CD4-positive, CD25-positive, alpha-beta regulatory T cell (primary cell): Measurements from ENCODE around the gene FARP1. TPM values are rescaled to one million over a fixed set of nuclear protein-coding genes. Genes with fewer than 3 reads are reported as not detected.

Source experiments
- ATAC-seq, 2 donors: fragments of 150-1000 bp; cut with Tn5 transposase; one replicate each; pipeline ENCODE4 v1.10.0; 2021; ENCODE audit warnings: low read depth in 2 of 2, moderate number of reproducible peaks in 2 of 2, moderate library complexity in 1 of 2
- DNase-seq, 3 donors: peaks; one replicate each; pipeline versions ENCODE4 v3.0.0 to v3.0.0-alpha.2; 2012 to 2022; ENCODE audit warnings: mixed read lengths in 1 of 3
- H3K27ac ChIP-seq: one replicate; pipeline ENCODE4 v1.7.0; 2013; ENCODE audit warnings: mild to moderate bottlenecking, low read length; ENCODE audit not compliant: insufficient read depth, poor library complexity, severe bottlenecking
- H3K27me3 ChIP-seq: one replicate; pipeline ENCODE4 v1.7.0; 2013; ENCODE audit warnings: low read length; ENCODE audit not compliant: control insufficient read depth, insufficient read depth
- H3K36me3 ChIP-seq: one replicate; pipeline ENCODE4 v1.7.0; 2013; ENCODE audit warnings: mild to moderate bottlenecking, low read length, moderate library complexity; ENCODE audit not compliant: control insufficient read depth, insufficient read depth
- H3K4me1 ChIP-seq: 2 replicates; pipeline ENCODE4 v1.7.0; 2013; ENCODE audit warnings: mild to moderate bottlenecking, low read length; ENCODE audit not compliant: insufficient read depth, control insufficient read depth, poor library complexity, severe bottlenecking
- H3K4me3 ChIP-seq: one replicate; pipeline ENCODE4 v1.7.0; 2013; ENCODE audit warnings: low read depth, mild to moderate bottlenecking, low read length, moderate library complexity
- H3K9me3 ChIP-seq, 2 experiments: 1 replicate in 1 of 2; 2 replicates in 1 of 2; pipeline ENCODE4 v1.7.0; 2013; ENCODE audit warnings: low read length in 2 of 2, mild to moderate bottlenecking in 1 of 2, moderate library complexity in 1 of 2; ENCODE audit not compliant: control insufficient read depth in 2 of 2
- H3K27ac Mint-ChIP-seq, 3 donors: one replicate each; pipeline ENCODE4 v1.8.0; 2020 to 2022; ENCODE audit warnings: mild to moderate bottlenecking in 3 of 3, mixed read lengths in 3 of 3, moderate library complexity in 2 of 3
- H3K27me3 Mint-ChIP-seq: one replicate; pipeline ENCODE4 v1.8.0; 2022; ENCODE audit warnings: mild to moderate bottlenecking, mixed read lengths
- H3K36me3 Mint-ChIP-seq: one replicate; pipeline ENCODE4 v1.8.0; 2020; ENCODE audit warnings: mixed read lengths
- H3K4me1 Mint-ChIP-seq, 4 donors: one replicate each; pipeline ENCODE4 v1.8.0; 2020 to 2022; ENCODE audit warnings: mixed read lengths in 4 of 4, mild to moderate bottlenecking in 1 of 4
- H3K4me3 Mint-ChIP-seq, 4 donors: one replicate each; pipeline ENCODE4 v1.8.0; 2020 to 2022; ENCODE audit warnings: mild to moderate bottlenecking in 4 of 4, mixed read lengths in 4 of 4, moderate library complexity in 3 of 4
- H3K9me3 Mint-ChIP-seq, 7 donors: one replicate each; pipeline ENCODE4 v1.8.0; 2020 to 2022; ENCODE audit warnings: mixed read lengths in 7 of 7, mild to moderate bottlenecking in 3 of 7, moderate library complexity in 2 of 7
- polyA plus RNA-seq, 4 donors: library from polyadenylated mRNA; unstranded; fragments of 300-500 nt; fragmentation: Illumina TruSeq; gene quantifications; one replicate each; pipeline ENCODE4 v1.2.3, GENCODE V29; 2021
- total RNA-seq: library from RNA; stranded (reverse); gene quantifications from one replicate; pipeline ENCODE4 v1.2.3, GENCODE V29; 2022

FARP1 gene
- total and polyA plus RNA-seq, 5 donors from 2014 or later, result 0.25 to 0.79 (median 0.46) TPM

GRCh38 chr13:98261165-98261702 is 118.3 kb downstream of the FARP1 start:
- Histone ChIP-seq H3K4me1 (no peaks in the 10 kb centered on the region), H3K9me3 (no peaks in the 10 kb centered on the region), H3K4me3 (no peak overlapping the region), H3K27ac (no peak overlapping the region), H3K27me3 (no peaks in the 10 kb centered on the region), H3K36me3 (no peaks in the 10 kb centered on the region)
- Mint-ChIP-seq H3K36me3 (no peaks in the 10 kb centered on the region), H3K4me1 (no peaks in the 10 kb centered on the region), H3K27ac (no peak overlapping the region), H3K4me3 (no peak overlapping the region), H3K27me3 (peaks cover 7% of the 10 kb centered on the region), H3K9me3 (peaks cover 0 to 2% (median 0%) of the 10 kb centered on the region in 7 donors)
- ATAC-seq (no peak), DNase-seq (no peak)

GRCh38 chr13:98262292-98262691 is 119.4 kb downstream of the FARP1 start:
- peaks cover 0 to 2% (median 0%) of the 10 kb centered on the region in 7 donors for H3K9me3 Mint-ChIP-seq
- H3K36me3 Mint-ChIP-seq, result no peaks in the 10 kb centered on the region
- no peak for ATAC-seq

GRCh38 chr13:98263841-98264240 is 120.9 kb downstream of the FARP1 start:
- Histone ChIP-seq H3K9me3 (no peaks in the 10 kb centered on the region), H3K27me3 (no peaks in the 10 kb centered on the region), H3K36me3 (no peaks in the 10 kb centered on the region), H3K4me1 (no peaks in the 10 kb centered on the region), H3K27ac (no peak overlapping the region), H3K4me3 (no peak overlapping the region)
- DNase-seq (no peak), ATAC-seq (no peak)
- Mint-ChIP-seq H3K27ac (no peak overlapping the region), H3K36me3 (no peaks in the 10 kb centered on the region), H3K27me3 (peaks cover 7% of the 10 kb centered on the region), H3K4me1 (no peaks in the 10 kb centered on the region), H3K4me3 (no peak overlapping the region), H3K9me3 (peaks cover 0 to 2% (median 0%) of the 10 kb centered on the region in 7 donors)

More at GRCh38 chr13:98262292-98262691, 119.4 kb downstream of the FARP1 start:
- Mint-ChIP-seq H3K4me1 (no peaks in the 10 kb centered on the region), H3K27me3 (peaks cover 7% of the 10 kb centered on the region), H3K27ac (no peak overlapping the region), H3K4me3 (no peak overlapping the region)
- Histone ChIP-seq H3K27ac (no peak overlapping the region), H3K4me1 (no peaks in the 10 kb centered on the region), H3K9me3 (no peaks in the 10 kb centered on the region), H3K4me3 (no peak overlapping the region), H3K27me3 (no peaks in the 10 kb centered on the region), H3K36me3 (no peaks in the 10 kb centered on the region)
- no peak for DNase-seq

- no peak for ATAC-seq
- H3K27ac ChIP-seq, result no peak overlapping the region
- no peaks in the 10 kb centered on the region for H3K36me3 Mint-ChIP-seq
- H3K4me3 Mint-ChIP-seq, result no peak overlapping the region
- no peaks in the 10 kb centered on the region for H3K4me1 ChIP-seq
- DNase-seq, result no peak
- H3K9me3 ChIP-seq, result no peaks in the 10 kb centered on the region
- H3K36me3 ChIP-seq, result no peaks in the 10 kb centered on the region
- H3K4me3 ChIP-seq, result no peak overlapping the region
- H3K9me3 Mint-ChIP-seq, result peaks cover 0 to 4% (median 0%) of the 10 kb centered on the region in 7 donors
- no peaks in the 10 kb centered on the region for H3K27me3 ChIP-seq
- H3K4me1 Mint-ChIP-seq, result no peaks in the 10 kb centered on the region
- H3K27ac Mint-ChIP-seq, result no peak overlapping the region
- peaks cover 13% of the 10 kb centered on the region for H3K27me3 Mint-ChIP-seq
Observed at GRCh38 chr13:98264877-98265276, 122.0 kb downstream of the FARP1 start.

GRCh38 chr13:98265692-98266551 is 123.0 kb downstream of the FARP1 start:
- Mint-ChIP-seq H3K36me3 (no peaks in the 10 kb centered on the region), H3K9me3 (peaks cover 0 to 4% (median 0%) of the 10 kb centered on the region in 7 donors), H3K4me1 (no peaks in the 10 kb centered on the region), H3K27me3 (peaks cover 13% of the 10 kb centered on the region), H3K27ac (no peak overlapping the region), H3K4me3 (no peak overlapping the region)
- Histone ChIP-seq H3K4me3 (no peak overlapping the region), H3K9me3 (no peaks in the 10 kb centered on the region), H3K36me3 (no peaks in the 10 kb centered on the region), H3K27me3 (no peaks in the 10 kb centered on the region), H3K4me1 (no peaks in the 10 kb centered on the region), H3K27ac (no peak overlapping the region)
- DNase-seq (no peak), ATAC-seq (no peak)

DNA sequence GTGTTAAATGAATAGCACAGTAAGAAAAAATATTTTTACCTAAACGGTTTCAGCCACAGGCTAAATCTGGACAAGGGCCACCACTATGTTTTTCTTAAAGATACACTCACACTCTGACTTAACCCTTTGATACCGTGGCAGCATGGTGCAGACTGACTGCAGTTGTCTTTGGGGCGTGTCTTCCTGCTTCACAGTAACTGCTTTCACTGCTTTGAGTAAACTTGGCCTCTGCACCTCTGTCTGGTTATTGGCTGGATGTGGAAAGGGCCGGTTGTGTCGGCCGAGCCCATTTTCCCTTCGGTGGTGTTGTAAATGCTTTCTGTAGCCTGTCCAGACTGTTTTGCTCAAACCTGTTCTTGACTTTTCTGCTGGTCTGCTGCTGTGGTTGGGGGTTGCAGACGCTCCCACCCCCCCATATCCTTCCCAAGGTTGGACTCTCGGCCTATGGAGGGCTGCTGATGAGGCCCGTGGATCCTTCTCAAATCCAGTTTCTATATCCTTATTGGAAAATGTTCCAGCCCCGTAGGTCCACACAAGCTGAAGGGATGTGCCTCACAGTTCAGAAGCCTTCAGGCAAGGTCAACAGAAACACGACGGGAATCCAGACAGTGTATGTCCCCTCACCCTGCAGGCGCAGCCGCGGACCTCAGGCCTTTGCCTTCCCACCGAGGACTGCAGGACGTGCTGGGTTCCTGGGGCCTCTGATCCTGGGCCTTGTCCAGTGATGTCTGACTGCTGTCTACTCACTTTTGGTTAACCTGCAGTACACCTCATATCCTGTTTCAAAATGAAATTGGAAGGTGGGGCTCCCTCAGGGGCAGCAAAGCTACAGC is 124.4 kb downstream of the FARP1 start:
- Mint-ChIP-seq H3K9me3 (peaks cover 0 to 4% (median 0%) of the 10 kb centered on the region in 7 donors), H3K27me3 (peaks cover 13% of the 10 kb centered on the region), H3K27ac (no peak overlapping the region), H3K4me3 (no peak overlapping the region), H3K4me1 (no peaks in the 10 kb centered on the region), H3K36me3 (no peaks in the 10 kb centered on the region)
- Histone ChIP-seq H3K9me3 (no peaks in the 10 kb centered on the region), H3K4me3 (no peak overlapping the region), H3K4me1 (no peaks in the 10 kb centered on the region), H3K36me3 (no peaks in the 10 kb centered on the region), H3K27ac (no peak overlapping the region), H3K27me3 (no peaks in the 10 kb centered on the region)
- ATAC-seq (no peak), DNase-seq (no peak)

DNA sequence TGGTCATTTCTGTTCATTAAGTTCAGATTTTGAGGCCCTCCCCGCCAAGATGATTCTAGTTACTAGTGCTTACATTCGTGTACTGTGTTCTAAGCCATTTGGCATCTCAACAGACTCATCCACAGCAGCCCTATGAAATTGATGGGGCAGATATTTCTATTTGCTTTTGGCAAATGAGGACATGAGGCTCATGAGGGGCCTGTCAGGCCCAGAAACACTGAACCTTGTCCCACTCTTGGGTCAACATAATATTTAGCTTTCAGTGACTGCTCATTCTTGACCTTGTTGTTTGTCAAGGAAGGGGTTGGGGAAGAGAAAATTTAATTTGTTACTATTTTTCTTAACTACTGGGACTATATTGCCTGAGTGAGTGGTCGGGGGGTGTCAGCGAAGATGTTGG is 126.5 kb downstream of the FARP1 start:
- H3K4me3 ChIP-seq, result no peak overlapping the region
- no peaks in the 10 kb centered on the region for H3K9me3 ChIP-seq
- peaks cover 7% of the 10 kb centered on the region for H3K27me3 Mint-ChIP-seq
- no peaks in the 10 kb centered on the region for H3K4me1 Mint-ChIP-seq
- H3K4me1 ChIP-seq, result no peaks in the 10 kb centered on the region
- H3K27ac ChIP-seq, result no peak overlapping the region
- H3K9me3 Mint-ChIP-seq, result peaks cover 0 to 4% (median 0%) of the 10 kb centered on the region in 7 donors
- no peaks in the 10 kb centered on the region for H3K27me3 ChIP-seq
- no peak overlapping the region for H3K27ac Mint-ChIP-seq
- DNase-seq, result no peak
- no peak for ATAC-seq
- H3K36me3 Mint-ChIP-seq, result no peaks in the 10 kb centered on the region
- no peak overlapping the region for H3K4me3 Mint-ChIP-seq
- H3K36me3 ChIP-seq, result no peaks in the 10 kb centered on the region
